Body of pancreas (tissue), 4 donors: Measurements from ENCODE around the gene HOXA6.

Experiments
- POLR2A ChIP-seq, 3 donors: fragments of 450-650 bp; IDR thresholded peaks; one replicate each; pipeline ENCODE4 v1.6.1; 2016; ENCODE audit warnings: antibody characterized with exemption in 3 of 3, mild to moderate bottlenecking in 2 of 3
- TF ChIP-seq, protein P1 (sequence below), 7 experiments: fragments of 450-650 bp in 4 of 7; fragments of 200-600 bp in 3 of 7; sonication (generic) in 3 of 7; IDR thresholded peaks; one replicate each; pipeline ENCODE4 v1.5.1; 2016 to 2019; ENCODE audit warnings: antibody characterized with exemption in 7 of 7

DNA sequence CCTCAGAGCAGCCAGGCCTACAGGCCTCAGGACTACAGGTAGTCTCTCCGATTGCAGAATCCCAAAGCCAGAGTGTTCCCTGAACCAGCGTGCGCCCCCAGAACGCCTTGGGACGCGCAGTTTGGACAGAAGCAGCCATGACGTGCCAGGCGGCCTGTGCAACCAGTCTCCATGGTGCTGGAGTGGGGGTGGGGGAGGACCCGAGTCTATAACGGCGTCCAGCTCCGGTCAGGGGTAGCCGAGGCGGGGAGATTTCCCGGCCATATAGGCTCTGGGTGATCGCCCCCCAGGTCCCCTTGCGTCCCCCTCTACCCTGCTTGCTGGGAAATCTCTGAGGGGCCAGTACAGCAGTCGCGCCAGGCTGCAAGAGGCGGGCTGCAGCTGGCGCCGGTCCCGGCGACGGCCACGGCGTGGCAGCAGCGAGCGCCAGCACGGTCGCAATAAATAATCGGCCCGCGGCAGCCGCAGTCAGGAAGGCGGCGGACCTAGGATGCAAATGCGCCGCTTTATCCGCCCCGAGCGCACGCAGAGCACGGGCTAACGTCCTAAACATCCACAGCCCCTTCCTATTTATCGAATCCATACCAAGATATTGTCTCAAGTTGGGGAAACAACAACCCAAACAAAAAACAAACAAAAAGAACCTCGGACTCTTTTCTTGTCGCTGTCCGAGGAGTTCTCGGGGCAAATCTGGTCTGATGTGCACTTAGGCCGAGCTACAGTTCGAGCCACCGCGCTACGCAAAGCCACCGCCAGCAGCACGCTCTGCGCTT, 3.2 kb upstream of the HOXA6 start:
- TF ChIP-seq POLR2A (IDR thresholded peaks at IDR 0.05) = no peak
- TF ChIP-seq, protein P1, sequence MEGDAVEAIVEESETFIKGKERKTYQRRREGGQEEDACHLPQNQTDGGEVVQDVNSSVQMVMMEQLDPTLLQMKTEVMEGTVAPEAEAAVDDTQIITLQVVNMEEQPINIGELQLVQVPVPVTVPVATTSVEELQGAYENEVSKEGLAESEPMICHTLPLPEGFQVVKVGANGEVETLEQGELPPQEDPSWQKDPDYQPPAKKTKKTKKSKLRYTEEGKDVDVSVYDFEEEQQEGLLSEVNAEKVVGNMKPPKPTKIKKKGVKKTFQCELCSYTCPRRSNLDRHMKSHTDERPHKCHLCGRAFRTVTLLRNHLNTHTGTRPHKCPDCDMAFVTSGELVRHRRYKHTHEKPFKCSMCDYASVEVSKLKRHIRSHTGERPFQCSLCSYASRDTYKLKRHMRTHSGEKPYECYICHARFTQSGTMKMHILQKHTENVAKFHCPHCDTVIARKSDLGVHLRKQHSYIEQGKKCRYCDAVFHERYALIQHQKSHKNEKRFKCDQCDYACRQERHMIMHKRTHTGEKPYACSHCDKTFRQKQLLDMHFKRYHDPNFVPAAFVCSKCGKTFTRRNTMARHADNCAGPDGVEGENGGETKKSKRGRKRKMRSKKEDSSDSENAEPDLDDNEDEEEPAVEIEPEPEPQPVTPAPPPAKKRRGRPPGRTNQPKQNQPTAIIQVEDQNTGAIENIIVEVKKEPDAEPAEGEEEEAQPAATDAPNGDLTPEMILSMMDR (IDR thresholded peaks at IDR 0.05) = peak; percentile 69 to 86 (median 75)
